PC-3 (cell line): ENCODE results near the gene SETD1A. TPM values are rescaled to one million over a fixed set of nuclear protein-coding genes. Genes with fewer than 3 reads are reported as not detected.
A peak's percentile ranks its signal among the peaks of the same experiment; 100 is the strongest.

Experiments used
- ATAC-seq: fragments of 200-7000 bp; cut with Tn5 transposase; 2 replicates; pipeline ENCODE4 v1.9.1; 2020; ENCODE audit warnings: mild to moderate bottlenecking, moderate library complexity
- BruUV-seq: library from RNA; stranded (reverse); fragments of 400-500 nt; replicated peaks from 2 replicates; lab custom pipeline; 2021; lab: Mats Ljungman, UMichigan
- CTCF ChIA-PET: fragments of 300-600 bp; sonication (Branson Sonifier 250); formaldehyde crosslinking; loops from one replicate; lab custom pipeline; 2022; ENCODE audit warnings: antibody characterized with exemption; lab: Charles Lee
- POLR2A ChIA-PET: fragments of 300-600 bp; sonication (Branson Sonifier 250); formaldehyde crosslinking; loops from one replicate; lab custom pipeline; 2022; ENCODE audit warnings: antibody characterized with exemption; ENCODE audit not compliant: unreplicated experiment; lab: Charles Lee
- DNase-seq: peaks from one replicate; pipeline ENCODE4 v3.0.0-alpha.2; 2015
- H2AFZ ChIP-seq: fragments of 300-600 bp; sonication (generic); 2 replicates; pipeline ENCODE4 v1.6.0; 2016; ENCODE audit warnings: antibody characterized with exemption, low read length
- H3F3A ChIP-seq: fragments of 300-600 bp; sonication (generic); one replicate; pipeline ENCODE4 v1.6.0; 2017; ENCODE audit warnings: antibody characterized with exemption, low read length, control low read depth, mild to moderate bottlenecking; ENCODE audit not compliant: unreplicated experiment
- H3K27ac ChIP-seq: fragments of 300-600 bp; sonication (generic); 2 replicates; pipeline ENCODE4 v1.5.1; 2016; ENCODE audit warnings: mild to moderate bottlenecking, low read length
- H3K27me3 ChIP-seq: fragments of 300-600 bp; sonication (generic); 2 replicates; pipeline ENCODE4 v1.6.1; 2016; ENCODE audit warnings: low read length, mixed read lengths
- H3K36me3 ChIP-seq: fragments of 300-600 bp; sonication (generic); 2 replicates; pipeline ENCODE4 v1.6.1; 2016; ENCODE audit warnings: low read depth, mixed run types, low read length, mixed read lengths
- H3K4me1 ChIP-seq: fragments of 300-600 bp; sonication (generic); 2 replicates; pipeline ENCODE4 v1.5.1; 2016; ENCODE audit warnings: low read length; ENCODE audit not compliant: insufficient read depth
- H3K4me2 ChIP-seq: fragments of 300-600 bp; sonication (generic); 2 replicates; pipeline ENCODE4 v1.6.0; 2016; ENCODE audit warnings: low read length
- H3K4me3 ChIP-seq: fragments of 300-600 bp; sonication (generic); 2 replicates; pipeline ENCODE4 v1.5.1; 2016; ENCODE audit warnings: mild to moderate bottlenecking, low read length, mixed read lengths
- H3K79me2 ChIP-seq: fragments of 300-600 bp; sonication (generic); 2 replicates; pipeline ENCODE4 v1.6.1; 2017; ENCODE audit warnings: low read length, mixed read lengths
- H3K9ac ChIP-seq: fragments of 300-600 bp; sonication (generic); 2 replicates; pipeline ENCODE4 v1.6.0; 2016; ENCODE audit warnings: mild to moderate bottlenecking, low read length
- H3K9me2 ChIP-seq: fragments of 300-600 bp; sonication (generic); replicated peaks from 2 replicates; pipeline ENCODE4 v1.6.1; 2016; ENCODE audit warnings: mixed run types, low read length, mixed read lengths
- H3K9me3 ChIP-seq: fragments of 300-600 bp; sonication (generic); 2 replicates; pipeline ENCODE4 v1.6.1; 2016; ENCODE audit warnings: low read length, mixed read lengths
- H4K20me1 ChIP-seq: fragments of 300-600 bp; sonication (generic); 2 replicates; pipeline ENCODE4 v1.6.1; 2016; ENCODE audit warnings: low read length, mixed read lengths
- CTCF ChIP-seq: fragments of 300-600 bp; sonication (generic); conservative IDR thresholded peaks from 2 replicates; pipeline ENCODE4 v1.5.1; 2017; ENCODE audit warnings: antibody characterized with exemption, low read depth, mild to moderate bottlenecking, low read length
- EZH2 ChIP-seq: fragments of 300-600 bp; sonication (generic); IDR thresholded peaks from one replicate; pipeline ENCODE4 v1.6.1; 2017; ENCODE audit warnings: antibody characterized with exemption, mild to moderate bottlenecking, low read length; ENCODE audit not compliant: unreplicated experiment
- EZH2phosphoT487 ChIP-seq: fragments of 300-600 bp; sonication (generic); IDR thresholded peaks from 2 replicates; pipeline ENCODE4 v1.6.1; 2018; ENCODE audit warnings: mild to moderate bottlenecking, antibody characterized with exemption, low read length, borderline replicate concordance
- intact Hi-C: fragments of 100-400 bp; cut with micrococcal nuclease; formaldehyde crosslinking; loops from 2 replicates; pipeline ENCODE4 v1.9.0; 2023
- total RNA-seq: library from RNA; depleted of rRNA; stranded (reverse); fragments of >200 nt; gene quantifications from 2 replicates; pipeline ENCODE4 v1.2.3, GENCODE V29; 2014

Gene SETD1A
- total RNA-seq, 1 experiment from 2014 or later: 7.9 TPM

GRCh38 chr16:30974348-30974747 lies 16.8 kb downstream of the SETD1A start:
- H3K9ac ChIP-seq: no peak overlapping the region
- H3K9me3 ChIP-seq: no peaks in the 10 kb centered on the region
- H3K4me3 ChIP-seq: no peak overlapping the region
- CTCF ChIA-PET: no interaction called here
- BruUV-seq: no TSS peak
- H3K27ac ChIP-seq: no peak overlapping the region
- no peaks in the 10 kb centered on the region for H3K79me2 ChIP-seq
- no peaks in the 10 kb centered on the region for H3K27me3 ChIP-seq
- no peak for TF ChIP-seq CTCF
- TF ChIP-seq EZH2: no peak
- TF ChIP-seq EZH2phosphoT487: no peak
- H3K9me2 ChIP-seq: no peaks in the 10 kb centered on the region
- no peak for ATAC-seq
- H3K4me1 ChIP-seq: no peaks in the 10 kb centered on the region
- H3K4me2 ChIP-seq: no peak overlapping the region
- H4K20me1 ChIP-seq: no peaks in the 10 kb centered on the region
- intact Hi-C loops: no loop called here
- no peaks in the 10 kb centered on the region for H3F3A ChIP-seq
- H2AFZ ChIP-seq: no peak overlapping the region
- POLR2A ChIA-PET: no interaction called here
- no peak for DNase-seq
- H3K36me3 ChIP-seq: peaks cover 4% of the 10 kb centered on the region

GRCh38 chr16:30976486-30976885 lies 18.9 kb downstream of the SETD1A start:
- no peaks in the 10 kb centered on the region for H3K4me1 ChIP-seq
- no peak overlapping the region for H3K27ac ChIP-seq
- BruUV-seq: no TSS peak
- H4K20me1 ChIP-seq: no peaks in the 10 kb centered on the region
- H3K79me2 ChIP-seq: no peaks in the 10 kb centered on the region
- ChIA-PET POLR2A (no interaction called here), CTCF (no interaction called here)
- no peak overlapping the region for H3K9ac ChIP-seq
- H3K4me3 ChIP-seq: no peak overlapping the region
- no peaks in the 10 kb centered on the region for H3K9me3 ChIP-seq
- ATAC-seq (no peak), DNase-seq (no peak)
- no peaks in the 10 kb centered on the region for H3F3A ChIP-seq
- TF ChIP-seq CTCF (no peak), EZH2 (no peak), EZH2phosphoT487 (no peak)
- H3K9me2 ChIP-seq: no peaks in the 10 kb centered on the region
- no peak overlapping the region for H3K4me2 ChIP-seq
- intact Hi-C loops: no loop called here
- peaks cover 4% of the 10 kb centered on the region for H3K36me3 ChIP-seq
- no peaks in the 10 kb centered on the region for H3K27me3 ChIP-seq
- H2AFZ ChIP-seq: no peak overlapping the region

DNA sequence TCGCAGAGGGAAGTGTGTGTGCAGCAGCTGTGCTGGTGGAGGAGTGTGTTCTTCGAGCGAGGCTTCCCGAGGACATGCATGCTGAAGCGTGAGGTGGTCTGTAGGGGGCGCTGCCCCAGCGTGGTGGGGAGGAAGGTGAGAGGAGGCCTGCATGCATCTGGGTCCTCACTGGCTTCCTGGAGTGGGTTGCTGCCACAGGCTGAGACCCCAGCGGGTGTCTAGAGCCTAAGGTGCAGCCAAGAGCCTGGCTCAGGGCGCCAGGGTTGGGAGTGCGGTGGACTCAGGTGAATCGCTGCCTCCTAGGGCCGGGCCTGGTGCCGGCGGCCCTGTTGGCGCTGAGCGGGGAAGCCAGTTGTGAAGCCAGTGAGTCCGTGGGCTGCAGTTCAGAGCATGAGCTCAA lies 19.9 kb downstream of the SETD1A start:
- Histone ChIP-seq H3K4me2 (no peak overlapping the region), H3K36me3 (no peaks in the 10 kb centered on the region; the same call in none of the 2 replicates), H2AFZ (no peak overlapping the region), H3K4me3 (no peak overlapping the region), H3K4me1 (no peaks in the 10 kb centered on the region), H3K27ac (no peak overlapping the region), H3K9me2 (no peaks in the 10 kb centered on the region), H3K9ac (no peak overlapping the region), H4K20me1 (no peaks in the 10 kb centered on the region), H3K79me2 (no peaks in the 10 kb centered on the region), H3F3A (no peaks in the 10 kb centered on the region), H3K27me3 (no peaks in the 10 kb centered on the region), H3K9me3 (no peaks in the 10 kb centered on the region)
- POLR2A ChIA-PET: no interaction called here
- DNase-seq (no peak), ATAC-seq (no peak)
- TF ChIP-seq CTCF (peak; percentile 40), EZH2phosphoT487 (no peak), EZH2 (no peak)
- CTCF ChIA-PET: no interaction called here
- no TSS peak for BruUV-seq
- intact Hi-C loops: no loop called here
